ENCODE data around the gene WFIKKN1. TPM values are rescaled to one million over a fixed set of nuclear protein-coding genes. Genes with fewer than 3 reads are reported as not detected.

The WFIKKN1 gene
- total RNA-seq, 1 donor = 0.43 TPM

- TF ChIP-seq CTCF (IDR thresholded peaks at IDR 0.05; ENCODE audit: insufficient read depth, low read depth, low read length) = no peak
- DNase-seq (ENCODE audit: low read depth) = no peak
- peak overlapping the region; percentile 81 for H3K4me3 ChIP-seq (ENCODE audit: low read depth, low read length)
Observed at GRCh38 chr16:643050-643368, 12.2 kb downstream of the WFIKKN1 start.

GRCh38 chr16:644556-644955 lies 13.8 kb downstream of the WFIKKN1 start:
- no peak for TF ChIP-seq CTCF (IDR thresholded peaks at IDR 0.05; ENCODE audit: insufficient read depth, low read depth, low read length)
- no peak for DNase-seq (ENCODE audit: low read depth)

GRCh38 chr16:645852-646678 lies 15.3 kb downstream of the WFIKKN1 start:
- DNase-seq (ENCODE audit: low read depth) = no peak
- no peak for TF ChIP-seq CTCF (IDR thresholded peaks at IDR 0.05; ENCODE audit: insufficient read depth, low read depth, low read length)
- H3K4me3 ChIP-seq (ENCODE audit: low read depth, low read length) = no peak overlapping the region

More at GRCh38 chr16:644556-644955, 13.8 kb downstream of the WFIKKN1 start:
- no peak overlapping the region for H3K4me3 ChIP-seq (ENCODE audit: low read depth, low read length)

- no peak overlapping the region for H3K4me3 ChIP-seq (ENCODE audit: low read depth, low read length)
- DNase-seq (ENCODE audit: low read depth) = no peak
- TF ChIP-seq CTCF (IDR thresholded peaks at IDR 0.05; ENCODE audit: insufficient read depth, low read depth, low read length) = no peak
Observed at GRCh38 chr16:646679-647172, 15.9 kb downstream of the WFIKKN1 start.

GRCh38 chr16:647173-647902 lies 16.6 kb downstream of the WFIKKN1 start:
- H3K4me3 ChIP-seq (ENCODE audit: low read depth, low read length) = no peak overlapping the region
- DNase-seq (ENCODE audit: low read depth) = no peak
- TF ChIP-seq CTCF (IDR thresholded peaks at IDR 0.05; ENCODE audit: insufficient read depth, low read depth, low read length) = no peak

GRCh38 chr16:648071-648780 lies 17.4 kb downstream of the WFIKKN1 start:
- peak overlapping the region; percentile 63 for H3K4me3 ChIP-seq (ENCODE audit: low read depth, low read length)
- peak; percentile 40 for TF ChIP-seq CTCF (IDR thresholded peaks at IDR 0.05; ENCODE audit: insufficient read depth, low read depth, low read length)
- DNase-seq (ENCODE audit: low read depth) = no peak
